HG03460 (cell line): ENCODE measurements around the gene MACROD2.

ENCODE experiments used
- ATAC-seq: cut with Tn5 transposase; IDR thresholded peaks from one replicate; pipeline ENCODE4 v1.9.1; 2021; ENCODE audit not compliant: unreplicated experiment

Gene MACROD2

DNA sequence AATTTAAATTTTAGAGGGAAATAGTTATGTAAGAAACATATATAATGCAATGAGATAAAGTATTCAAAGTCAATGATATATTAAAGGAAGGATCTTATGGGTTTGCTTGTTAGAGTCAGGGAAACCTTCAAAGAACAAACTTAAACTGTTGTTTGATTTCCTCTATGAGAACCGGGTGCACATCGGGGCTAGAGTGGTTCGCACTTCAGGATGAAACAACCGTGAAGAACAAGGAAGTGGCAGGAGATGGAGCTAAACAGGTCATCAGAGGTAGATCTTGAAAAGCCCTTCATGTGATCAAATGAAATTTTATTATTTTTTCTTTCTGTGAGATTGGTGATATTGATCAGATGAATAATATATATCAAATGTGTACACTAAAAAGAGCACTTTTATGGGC lies 1294.0 kb downstream of the MACROD2 start:
- ATAC-seq, result no peak

DNA sequence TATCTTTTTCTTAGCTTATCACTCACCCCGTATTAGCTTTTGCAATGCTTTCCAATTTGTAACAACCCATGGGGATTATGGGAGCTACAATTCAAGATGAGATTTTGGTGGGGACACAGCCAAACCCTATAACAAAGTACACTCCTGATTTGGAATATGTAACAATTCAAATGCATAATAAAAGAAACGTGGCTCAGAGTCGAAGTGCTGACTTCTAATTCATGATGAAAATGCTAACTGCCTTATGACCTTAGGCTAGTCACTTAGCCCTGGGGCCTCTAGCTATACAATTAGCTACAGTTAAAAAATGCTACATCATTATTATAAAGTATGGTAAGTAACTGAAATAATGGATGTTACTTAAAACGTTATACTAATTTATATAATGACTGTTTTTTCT lies 1297.1 kb downstream of the MACROD2 start:
- no peak for ATAC-seq

DNA sequence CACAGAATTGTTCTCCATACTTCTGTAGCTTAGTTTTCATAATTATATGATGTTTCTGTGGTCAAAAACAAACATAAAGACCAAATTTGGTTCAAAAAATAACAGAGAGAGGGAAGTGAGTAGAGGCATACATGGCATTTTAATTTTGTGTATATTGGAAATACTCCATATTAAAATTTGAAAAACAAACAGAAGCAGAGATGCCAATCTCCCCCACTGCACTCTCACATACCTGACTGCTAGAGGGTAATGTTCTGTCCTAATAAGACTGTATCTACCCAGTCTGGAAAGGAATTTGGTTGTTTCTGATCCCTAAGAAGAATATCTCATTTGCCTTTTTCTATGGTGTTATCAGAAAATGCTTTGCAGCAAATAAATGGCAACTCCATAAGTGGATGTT lies 1301.1 kb downstream of the MACROD2 start:
- ATAC-seq, result no peak

DNA sequence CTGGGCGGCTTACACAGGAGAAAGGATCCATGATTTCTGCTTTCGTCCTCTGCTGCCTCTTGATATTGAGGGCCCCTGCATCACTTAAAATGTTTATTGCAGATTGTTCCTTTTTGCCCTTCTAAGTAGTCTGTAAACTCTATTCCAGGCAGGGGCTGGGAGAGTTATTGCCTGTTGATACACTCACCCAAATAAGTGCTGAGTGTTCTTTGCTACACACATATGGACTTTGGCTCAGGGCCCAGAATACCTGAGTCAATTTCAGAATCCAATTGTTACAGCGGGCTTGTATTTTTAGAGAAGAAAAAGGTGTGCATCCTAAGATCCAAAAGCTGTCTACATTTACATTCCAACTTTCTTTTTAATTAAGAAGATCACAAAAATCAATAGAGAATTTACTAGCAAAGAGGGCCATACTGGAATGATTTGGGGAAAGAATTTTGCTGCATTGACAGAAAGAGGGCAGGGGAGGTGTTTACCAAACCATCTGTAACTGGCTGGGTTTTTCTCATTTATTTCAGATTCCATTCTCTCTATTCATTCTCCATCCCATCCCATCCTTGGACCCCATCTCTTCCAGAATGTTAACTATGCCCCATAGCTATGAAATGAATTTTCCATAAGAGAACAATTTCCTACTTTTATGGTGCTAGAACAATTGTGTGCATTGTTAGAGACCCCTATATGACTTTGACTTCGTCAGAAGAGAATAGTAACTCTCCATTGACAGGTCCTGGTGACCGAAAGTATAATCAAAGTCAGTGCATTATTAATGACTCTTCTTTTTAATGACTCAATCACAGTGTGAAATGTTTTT lies 1302.0 kb downstream of the MACROD2 start:
- ATAC-seq, result no peak

DNA sequence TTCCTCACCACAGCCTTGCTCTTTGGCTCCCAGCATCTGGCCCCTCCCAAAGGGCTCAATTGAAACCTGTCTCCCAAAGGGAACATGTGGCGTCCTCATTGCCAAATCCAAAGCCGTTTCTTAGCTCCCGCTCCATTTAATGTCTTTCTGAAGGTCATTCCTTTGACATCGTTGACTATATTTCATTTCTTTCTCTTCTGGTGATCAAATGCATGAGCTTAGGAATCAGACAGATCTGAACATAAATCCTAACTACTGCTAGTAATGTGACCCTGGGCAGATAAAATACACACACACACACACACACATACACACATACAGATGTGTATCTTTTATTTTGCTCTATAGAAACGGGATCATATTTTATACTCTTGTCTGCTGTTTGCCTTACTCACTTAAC lies 1306.8 kb downstream of the MACROD2 start:
- ATAC-seq, result no peak

DNA sequence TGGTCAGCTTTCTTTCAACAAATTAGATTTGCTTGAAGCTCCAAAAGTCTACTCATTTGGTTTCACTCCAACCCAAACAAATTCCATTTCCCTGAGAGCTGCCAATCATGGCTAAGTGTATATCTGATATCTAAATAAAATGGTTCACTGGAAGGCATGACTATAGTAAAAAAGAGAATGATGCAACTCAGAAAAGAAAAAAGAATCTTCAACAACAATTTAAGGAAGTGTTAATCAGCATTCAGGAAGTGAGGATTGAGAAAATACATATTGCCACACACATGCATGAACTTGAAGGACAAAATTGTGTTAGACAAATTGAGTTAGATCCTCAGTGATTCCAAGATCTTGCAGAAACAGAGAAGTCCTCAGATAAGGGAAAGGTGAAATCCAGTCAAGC lies 1315.0 kb downstream of the MACROD2 start:
- no peak for ATAC-seq

DNA sequence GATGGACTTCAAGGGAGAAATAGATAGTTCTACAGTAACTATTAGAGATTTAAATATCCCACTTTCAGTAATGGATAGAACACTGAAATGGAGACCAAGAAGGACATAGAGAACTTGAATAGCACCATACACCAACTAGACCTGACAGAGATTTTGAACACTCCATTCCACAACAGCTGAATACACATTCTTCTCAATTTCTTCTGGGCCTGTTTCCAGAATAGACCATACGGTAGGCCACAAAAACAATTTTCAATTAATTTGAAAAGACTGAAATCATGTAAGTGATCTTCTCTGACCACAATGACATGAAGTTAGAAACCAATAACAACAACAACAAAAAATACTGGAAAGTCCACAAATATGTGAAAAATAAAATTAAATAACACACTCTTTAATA lies 1321.2 kb downstream of the MACROD2 start:
- no peak for ATAC-seq

DNA sequence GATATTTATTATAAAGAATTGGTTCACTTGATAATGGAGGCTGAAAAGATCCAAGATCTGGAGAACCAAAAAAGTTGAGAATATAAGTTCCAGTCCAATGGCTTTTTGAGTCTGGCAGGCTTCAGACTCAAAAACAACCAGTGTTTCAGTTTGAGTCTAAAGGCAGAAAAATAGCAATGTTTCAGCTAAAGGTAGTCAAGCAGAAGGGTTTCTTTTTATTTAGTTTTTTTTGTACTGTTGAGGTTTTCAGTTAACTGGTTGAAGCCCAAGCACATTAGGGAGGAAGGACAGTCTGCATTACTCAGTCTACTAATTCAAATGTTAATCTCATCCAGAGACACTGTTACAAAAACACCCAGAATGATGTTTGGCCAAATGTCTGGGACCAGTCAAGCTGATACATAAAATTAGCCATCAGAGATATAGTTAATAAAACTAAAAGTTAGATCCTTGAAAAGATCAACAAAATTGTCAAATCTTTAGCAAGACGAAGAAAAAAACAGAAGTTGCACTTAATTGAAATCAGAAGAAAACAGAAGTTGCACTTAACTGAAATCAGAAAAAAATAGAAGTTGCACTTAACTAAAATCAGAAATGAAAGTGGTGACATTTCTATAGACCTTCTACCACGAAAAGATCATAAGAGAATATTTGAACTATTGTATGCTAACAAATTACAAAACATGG lies 1322.4 kb downstream of the MACROD2 start:
- peak; percentile 83 for ATAC-seq

DNA sequence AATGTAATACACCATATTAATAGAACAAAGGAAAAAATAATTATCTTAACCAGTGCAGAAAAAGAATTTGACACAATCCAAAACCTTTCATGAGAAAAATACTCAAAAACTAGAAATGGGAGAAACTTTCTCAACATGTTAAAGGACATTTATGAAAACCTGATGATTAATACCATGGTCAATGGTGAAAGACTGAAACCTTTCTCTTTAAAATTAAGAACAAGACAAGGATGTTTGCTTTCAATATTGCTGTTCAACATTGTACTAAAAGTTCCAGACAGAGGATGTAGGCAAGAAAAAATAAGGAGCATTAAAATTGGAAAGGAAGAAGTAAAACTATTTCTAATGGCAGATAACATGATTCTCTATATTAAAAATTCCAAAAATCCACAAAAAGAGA lies 1323.4 kb downstream of the MACROD2 start:
- no peak for ATAC-seq

DNA sequence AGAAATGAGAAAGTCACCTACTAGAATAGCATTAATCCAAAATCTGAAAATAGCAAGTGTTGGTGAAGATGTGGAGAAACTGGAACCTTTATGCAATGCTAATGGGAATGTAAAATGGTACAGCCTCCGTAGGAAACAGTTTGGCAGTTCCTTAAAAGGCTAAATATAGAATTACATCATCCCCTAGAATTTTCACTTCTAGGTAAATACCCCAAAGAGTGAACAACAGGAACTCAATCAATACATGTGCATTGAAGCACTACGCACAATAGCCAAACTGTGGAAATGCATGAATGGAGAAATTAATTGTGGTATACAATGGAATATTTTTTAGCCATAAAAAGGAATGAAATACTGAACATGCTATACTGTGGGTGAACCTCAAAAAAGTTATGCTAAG lies 1324.1 kb downstream of the MACROD2 start:
- ATAC-seq, result no peak

DNA sequence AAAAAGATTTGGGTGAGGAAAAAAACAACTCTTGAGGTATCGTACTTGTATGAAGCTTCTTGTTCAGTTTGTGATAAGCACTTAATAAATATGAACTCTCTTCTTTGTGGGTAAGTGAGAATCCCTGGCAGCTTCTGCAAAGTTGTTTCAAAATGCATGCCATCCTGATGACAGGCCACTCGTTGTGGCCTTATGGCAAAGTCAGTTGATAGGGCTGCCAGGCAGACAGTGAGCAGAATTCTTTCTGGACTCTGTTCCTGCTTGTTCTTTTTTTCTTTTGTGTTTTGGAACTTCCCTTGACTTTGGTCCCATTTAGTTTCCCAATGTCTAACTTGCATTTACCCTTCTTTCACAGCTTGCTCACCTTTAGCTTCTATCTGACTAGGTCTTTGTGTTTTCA lies 1325.6 kb downstream of the MACROD2 start:
- no peak for ATAC-seq

DNA sequence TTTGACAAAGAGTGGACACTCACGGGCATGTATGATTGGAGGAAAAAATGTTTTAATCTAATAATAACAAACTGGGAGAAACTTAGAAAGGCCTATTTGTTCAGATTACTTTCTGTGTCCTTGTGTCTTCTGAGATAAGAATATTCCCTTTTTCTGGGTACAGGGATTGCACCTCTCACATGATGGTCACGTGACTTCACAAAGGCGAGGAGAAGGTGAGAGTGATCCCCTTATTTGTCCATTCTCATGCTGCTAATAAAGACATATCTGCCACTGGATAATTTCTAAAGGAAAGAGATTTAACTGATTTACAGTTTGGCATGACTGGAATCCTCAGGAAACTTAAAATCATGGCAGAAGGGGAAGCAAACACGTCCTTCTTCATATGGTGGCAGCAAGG lies 1331.8 kb downstream of the MACROD2 start:
- no peak for ATAC-seq

DNA sequence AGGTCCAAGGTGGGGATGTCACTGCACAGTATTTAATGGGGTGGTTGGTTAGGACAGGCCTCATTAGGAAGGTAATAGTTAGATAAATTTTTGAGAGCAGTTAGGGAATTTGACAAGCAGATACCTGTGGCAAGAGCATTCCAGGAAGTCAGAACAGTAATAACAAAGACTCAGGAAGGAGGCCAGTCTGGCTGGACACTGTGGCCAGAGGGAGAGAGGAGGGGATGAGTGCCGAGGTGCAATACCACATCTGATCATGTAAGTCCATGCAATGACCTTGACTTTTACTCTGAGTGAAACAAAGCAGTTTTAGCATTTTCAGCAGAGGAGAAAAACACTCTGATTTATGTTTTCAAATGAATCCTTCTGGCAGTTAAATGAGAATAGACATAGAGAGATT lies 1332.8 kb downstream of the MACROD2 start:
- ATAC-seq, result no peak

DNA sequence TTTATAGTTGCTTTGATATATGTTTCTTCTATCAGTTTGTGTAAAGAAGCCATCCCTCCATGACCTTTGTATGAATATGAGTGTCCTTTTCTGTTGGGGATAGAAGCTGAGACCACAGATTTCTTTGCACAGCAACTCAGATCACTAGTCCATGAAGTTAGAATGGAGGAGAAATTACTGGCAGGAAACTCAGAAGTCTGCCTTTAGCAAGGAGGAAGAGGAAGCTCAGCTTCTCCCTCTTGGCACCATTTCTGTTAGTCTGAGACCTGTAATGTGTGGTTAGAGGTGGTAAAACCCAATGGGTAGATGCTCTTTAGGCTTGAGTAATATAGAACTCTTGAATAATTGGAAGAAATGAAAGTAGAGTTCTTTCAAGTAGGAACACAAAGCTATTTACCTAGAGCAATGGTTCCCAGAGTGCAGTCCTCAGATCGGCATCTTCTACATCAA lies 1337.4 kb downstream of the MACROD2 start:
- peak; percentile 88 for ATAC-seq

DNA sequence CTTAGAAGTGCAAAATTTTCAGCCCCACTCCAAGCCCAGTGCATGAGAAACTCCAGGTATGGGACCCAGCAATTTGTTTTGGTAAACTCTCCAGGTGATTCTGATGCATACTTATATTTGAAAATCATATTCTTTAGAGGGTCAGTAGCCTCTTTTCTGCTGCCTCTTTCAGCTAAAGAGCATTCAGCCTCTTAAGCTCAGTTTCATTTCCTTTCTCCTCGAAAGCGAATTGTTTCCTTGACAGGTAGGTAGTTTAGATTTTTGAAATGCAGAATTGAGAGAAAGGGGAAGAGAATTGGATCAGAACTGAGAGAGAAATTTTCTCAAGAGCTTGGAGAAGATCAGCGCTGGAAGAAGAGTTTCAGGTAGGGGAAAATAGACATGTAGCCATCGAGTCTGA lies 1337.9 kb downstream of the MACROD2 start:
- peak; percentile 48 for ATAC-seq

DNA sequence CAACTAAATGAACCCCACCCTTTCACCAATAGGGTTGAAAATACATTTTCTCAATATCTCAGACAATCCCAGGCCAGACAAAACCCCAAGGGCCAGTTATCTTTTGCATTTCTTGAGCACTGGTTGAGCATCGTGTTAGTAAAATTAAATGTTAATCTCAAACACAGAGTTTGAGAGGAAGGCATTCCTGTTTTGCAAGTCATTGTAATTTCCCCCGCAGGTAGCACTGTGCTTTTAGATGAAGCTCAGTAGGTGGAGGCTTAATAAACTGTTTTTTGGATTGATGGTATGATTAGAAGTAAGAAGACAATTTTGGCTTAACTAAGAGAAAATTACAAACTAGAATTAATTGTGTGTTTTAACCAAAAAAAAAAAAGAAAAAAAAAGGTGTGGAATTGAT lies 1340.7 kb downstream of the MACROD2 start:
- ATAC-seq, result no peak

DNA sequence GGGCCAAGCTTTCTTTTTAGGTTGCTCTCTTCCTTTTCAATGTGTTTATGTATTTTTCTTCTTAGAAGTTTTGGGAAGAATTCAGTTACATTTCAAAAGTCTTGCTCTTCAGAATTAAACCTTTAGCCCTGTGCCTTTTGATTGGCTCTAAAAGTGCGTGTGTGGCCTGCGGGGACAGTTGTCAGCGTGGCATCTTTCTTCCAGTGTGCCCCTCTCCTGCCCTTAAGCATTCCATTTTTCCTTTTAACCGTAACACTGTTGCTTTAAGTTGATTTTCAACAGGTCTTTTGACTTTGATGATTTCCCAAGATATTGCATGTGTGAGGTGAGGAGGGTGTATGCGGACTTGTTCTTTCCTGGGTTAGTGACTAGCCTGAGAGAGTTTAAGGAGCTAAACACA lies 1341.2 kb downstream of the MACROD2 start:
- no peak for ATAC-seq

DNA sequence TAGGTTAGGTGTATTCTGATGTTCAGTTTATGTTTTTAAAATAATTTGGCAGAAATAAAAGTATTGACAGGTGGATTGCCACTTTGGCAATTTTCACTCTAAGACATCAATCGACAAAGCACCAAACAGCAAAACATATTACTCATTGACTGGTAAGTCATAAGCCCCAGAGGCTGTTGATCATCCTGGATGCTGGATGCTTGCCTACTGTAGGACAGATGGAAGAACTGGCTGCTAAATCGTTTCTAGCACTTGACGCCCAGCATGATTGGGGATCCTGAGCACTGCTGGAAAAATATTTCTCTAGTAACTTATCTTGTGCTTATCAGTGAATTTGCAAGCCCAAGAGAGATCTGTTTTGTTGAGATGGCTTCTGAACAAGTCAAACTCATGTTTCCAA lies 1343.9 kb downstream of the MACROD2 start:
- no peak for ATAC-seq

DNA sequence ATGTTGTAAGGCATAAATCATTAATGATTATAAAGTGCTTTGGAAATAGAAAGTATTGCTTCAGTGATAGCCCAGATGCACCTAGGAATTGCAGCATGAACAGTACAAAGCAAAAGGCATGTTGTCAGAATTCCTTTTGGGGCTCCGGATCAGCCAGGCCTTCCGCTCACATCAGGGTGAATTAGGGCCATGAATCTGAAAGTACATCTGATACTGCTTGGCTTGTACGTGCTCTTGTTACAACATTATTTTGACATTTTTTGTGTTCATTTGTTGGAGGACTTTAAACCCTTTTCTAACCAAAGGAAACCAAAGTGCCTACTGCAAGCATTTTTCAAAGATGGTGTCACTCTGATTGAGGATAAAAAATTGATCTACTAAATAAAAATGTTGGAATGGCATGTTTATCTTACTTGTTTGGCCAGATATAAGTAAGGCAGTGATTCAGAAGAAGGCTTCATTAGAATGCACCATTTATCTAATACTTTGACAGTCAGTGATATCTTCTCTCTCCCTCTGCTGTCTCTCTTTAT lies 1347.7 kb downstream of the MACROD2 start:
- ATAC-seq, result no peak

DNA sequence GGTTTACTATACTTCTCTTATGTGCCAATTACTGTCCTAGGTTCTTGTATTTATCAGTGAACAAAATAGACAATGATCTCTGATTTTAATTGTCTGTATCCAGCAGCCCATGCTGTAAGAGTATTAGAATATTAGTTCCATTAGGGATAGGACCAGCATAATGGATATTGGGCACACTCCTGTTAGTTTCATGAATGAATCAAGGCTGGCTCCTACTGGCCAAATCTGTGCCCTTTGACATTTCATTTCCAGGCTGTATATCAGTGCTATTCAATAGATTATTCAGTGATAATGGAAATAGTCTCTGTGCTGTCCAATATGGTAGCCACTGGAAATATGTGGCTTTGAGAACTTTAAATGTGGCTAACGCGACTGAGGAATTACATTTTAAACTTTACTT lies 1350.0 kb downstream of the MACROD2 start:
- no peak for ATAC-seq

DNA sequence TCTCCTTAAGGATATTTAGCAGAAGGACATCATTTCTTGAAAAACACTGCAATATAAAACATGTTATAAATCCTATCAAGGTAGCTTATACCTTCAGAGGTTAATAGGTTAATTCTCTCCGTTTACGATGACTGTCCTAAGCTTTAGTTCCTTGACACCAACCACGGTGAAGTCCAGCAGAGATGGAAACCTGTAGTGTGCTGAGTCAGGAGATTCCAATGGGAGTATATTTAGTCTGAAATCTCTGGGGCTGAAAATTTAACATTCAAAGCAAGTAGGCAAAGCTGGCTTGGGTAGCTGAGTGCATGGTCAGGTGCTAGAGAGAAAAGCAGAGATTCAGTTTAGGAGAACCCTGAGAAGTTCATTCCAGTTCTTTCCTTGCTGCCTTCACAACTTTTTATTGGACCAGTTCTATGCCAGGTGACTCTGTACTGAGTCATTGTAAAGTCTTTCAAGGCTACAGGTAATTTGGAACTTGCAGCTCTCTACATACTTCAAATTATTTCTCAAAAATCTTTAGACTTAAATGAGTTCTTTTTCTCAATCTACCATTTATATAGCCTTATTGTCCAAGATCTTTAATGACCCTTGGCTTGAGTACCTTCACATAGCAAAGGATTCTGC lies 1351.5 kb downstream of the MACROD2 start:
- ATAC-seq, result no peak

DNA sequence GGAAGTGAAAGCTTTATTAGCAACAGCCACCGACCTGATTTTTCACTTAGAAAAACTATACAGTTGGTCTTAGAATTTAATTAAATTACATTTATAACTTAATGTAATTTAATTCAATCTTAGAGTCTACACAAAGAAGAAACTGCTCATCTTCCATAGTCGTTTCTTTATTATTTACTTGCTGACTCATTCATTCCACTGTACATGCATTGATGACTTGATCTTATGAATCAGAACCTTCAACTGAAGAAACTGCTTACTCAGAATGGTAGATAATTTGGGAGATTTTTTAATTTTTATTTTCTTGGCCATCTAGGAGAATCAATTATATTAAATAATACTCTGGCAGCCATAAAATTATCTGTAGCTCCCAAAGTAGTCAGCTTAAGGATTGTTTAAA lies 1363.7 kb downstream of the MACROD2 start:
- ATAC-seq, result no peak
